ENCODE data around the gene TCF3.

TCF3 gene

GRCh38 chr19:1609103-1609396, 43.4 kb downstream of the TCF3 start:
- DNase-seq, result peak; percentile 12

DNA sequence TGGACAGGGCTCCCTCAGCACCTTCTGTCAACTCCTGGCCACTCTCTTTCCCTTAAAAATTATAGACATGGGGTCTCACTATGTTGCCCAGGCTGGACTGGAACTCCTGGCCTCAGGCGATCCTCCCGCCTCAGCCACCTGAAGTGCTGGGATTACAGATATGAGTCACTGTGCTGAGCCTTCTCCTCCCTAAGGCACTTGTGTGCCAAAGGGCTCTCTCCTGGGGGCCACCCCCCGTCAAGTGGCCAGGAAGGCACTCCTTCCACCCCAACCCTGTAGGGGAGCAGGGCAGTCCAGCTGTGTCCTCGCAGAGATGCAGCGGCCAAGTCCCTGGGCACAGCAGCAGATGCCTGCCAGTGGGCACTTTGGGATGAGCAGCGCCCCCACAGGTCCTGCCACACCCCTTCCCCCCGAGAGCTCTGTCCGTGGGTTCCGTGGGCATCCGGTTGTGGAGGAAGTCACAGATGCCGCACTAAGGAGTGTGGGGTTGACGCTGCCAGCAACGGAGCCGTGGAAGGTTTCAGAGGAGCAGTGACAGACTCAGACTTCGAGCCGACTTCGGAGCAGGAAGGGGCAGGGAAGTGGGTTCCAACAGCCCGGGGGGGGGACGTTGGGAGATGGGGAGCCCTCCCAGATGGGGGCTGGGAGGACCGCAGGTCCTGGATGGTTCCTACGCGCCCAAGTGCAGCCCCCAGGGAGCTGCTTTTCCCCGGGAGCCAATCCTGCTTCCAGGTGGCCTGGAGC, 43.9 kb downstream of the TCF3 start:
- peak; percentile 17 for DNase-seq

DNA sequence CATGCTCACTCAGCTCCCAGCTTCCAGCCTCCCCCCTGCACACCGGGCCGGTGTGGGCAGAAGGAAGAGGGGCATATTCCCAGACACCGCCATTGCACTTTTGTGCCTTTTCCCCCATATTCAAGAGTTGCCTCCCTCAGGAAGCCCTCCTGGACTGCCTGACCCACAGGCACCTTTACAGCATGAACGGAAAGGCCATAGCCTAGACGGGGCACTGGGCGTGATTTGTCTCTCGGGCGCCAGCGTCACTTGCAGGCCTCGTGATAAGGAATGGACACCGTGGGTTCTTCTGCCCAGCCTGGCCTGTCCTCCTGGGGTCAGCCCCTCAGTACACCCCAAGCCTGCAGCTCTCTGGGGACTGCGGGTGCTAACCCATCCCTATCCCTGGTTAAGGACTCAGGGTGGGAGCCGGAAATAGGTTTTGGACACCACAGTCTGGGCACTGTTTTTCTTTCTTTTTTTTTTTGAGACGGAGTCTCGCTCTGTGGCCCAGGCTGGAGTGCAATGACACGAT, 46.2 kb downstream of the TCF3 start:
- DNase-seq, result no peak

GRCh38 chr19:1605236-1606137, 46.9 kb downstream of the TCF3 start, which contains the start of gene UQCR11:
Gene UQCR11 (minus strand): TSS chr19:1605462. CDS start chr19:1605409, 53 bp downstream.
- DNase-seq, result peak; percentile 92

- DNase-seq, result no peak
Measured at GRCh38 chr19:1602091-1602707, 50.2 kb downstream of the TCF3 start.

- DNase-seq, result no peak
Measured at GRCh38 chr19:1601613-1602064, 50.8 kb downstream of the TCF3 start.

- DNase-seq, result no peak
Measured at GRCh38 chr19:1599460-1599846, 53.0 kb downstream of the TCF3 start.

DNA sequence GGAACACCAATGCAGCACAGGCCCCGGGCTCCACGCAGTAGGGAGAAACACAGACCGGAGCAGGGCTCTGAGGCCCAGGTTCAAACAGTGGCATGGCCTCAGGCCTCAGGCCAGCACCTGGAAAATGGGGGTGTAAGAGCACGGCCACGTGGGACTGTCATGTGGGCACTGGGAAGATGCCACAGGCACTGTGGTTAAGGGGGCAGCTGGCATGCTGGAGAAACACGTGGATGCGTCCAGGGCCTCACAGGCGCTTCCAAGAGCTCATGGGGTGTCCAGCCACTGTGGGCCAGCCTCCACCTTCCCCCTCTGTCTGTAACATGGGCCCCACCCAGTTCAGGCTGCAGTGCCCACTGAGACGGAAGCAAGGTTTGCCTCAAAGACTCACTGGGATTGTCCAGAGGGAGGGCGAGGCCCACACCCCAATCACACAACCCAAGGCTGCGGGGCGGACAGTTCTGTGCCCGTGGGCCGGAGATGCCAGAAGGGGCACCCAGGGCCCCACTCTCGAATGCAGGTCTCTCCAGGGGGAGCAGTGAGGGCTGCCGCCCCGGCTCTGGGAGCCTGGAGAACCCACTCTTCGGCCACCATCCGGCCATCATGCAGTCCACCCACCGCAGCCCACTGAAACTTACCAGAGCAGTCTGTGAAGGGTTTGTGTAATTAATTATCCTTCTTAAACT, 53.5 kb downstream of the TCF3 start:
- no peak for DNase-seq

GRCh38 chr19:1593501-1593772, 59.0 kb downstream of the TCF3 start:
- no peak for DNase-seq

GRCh38 chr19:1592755-1593500, 59.5 kb downstream of the TCF3 start, which contains the start of gene MBD3:
Gene MBD3 (minus strand): TSS chr19:1592865. CDS start chr19:1592631, 234 bp downstream.
- DNase-seq, result peak; percentile 85

GRCh38 chr19:1592024-1592754, 60.2 kb downstream of the TCF3 start:
- peak; percentile 82 for DNase-seq

- no peak for DNase-seq
Measured at GRCh38 chr19:1591421-1592023, 60.9 kb downstream of the TCF3 start.

DNA sequence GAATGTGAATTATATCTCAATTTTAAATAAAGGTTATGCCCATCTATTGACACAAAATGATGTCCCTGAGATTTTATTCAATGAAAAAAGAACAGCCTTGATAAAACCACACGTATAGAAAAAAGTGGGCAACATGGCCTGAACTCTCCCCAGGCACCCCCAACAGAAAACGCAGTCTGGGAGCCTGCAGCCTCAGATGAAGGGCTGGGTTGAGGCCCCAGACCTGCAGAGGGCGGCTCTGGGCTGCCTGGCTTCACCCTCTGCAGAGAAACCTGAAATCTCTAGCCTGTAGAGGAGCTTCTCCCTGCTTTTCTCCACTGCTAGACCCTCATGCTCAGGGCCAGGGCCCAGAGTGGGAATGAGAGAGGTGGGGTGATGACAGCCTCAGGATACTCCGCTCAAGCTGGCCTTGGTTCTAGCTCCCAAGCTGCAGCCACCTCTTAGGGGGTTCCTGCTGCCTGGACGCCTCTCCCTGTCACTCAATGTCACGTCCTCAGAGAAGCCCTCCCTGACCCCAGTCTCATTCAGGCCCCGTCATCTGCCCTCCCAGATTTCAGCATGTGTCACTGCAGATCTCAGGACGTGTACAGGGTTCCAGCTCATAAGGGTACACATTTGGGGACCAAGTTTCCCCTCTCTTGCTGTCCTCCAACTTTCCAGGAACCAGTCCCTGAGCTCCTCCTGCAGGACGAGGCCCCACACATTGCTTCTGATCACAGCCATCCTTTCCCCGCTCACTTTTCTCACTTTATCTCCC, 61.6 kb downstream of the TCF3 start:
- DNase-seq, result peak; percentile 30

GRCh38 chr19:1587872-1588271, 64.5 kb downstream of the TCF3 start:
- no peak for DNase-seq

GRCh38 chr19:1585243-1585580, 67.2 kb downstream of the TCF3 start:
- DNase-seq, result no peak

DNA sequence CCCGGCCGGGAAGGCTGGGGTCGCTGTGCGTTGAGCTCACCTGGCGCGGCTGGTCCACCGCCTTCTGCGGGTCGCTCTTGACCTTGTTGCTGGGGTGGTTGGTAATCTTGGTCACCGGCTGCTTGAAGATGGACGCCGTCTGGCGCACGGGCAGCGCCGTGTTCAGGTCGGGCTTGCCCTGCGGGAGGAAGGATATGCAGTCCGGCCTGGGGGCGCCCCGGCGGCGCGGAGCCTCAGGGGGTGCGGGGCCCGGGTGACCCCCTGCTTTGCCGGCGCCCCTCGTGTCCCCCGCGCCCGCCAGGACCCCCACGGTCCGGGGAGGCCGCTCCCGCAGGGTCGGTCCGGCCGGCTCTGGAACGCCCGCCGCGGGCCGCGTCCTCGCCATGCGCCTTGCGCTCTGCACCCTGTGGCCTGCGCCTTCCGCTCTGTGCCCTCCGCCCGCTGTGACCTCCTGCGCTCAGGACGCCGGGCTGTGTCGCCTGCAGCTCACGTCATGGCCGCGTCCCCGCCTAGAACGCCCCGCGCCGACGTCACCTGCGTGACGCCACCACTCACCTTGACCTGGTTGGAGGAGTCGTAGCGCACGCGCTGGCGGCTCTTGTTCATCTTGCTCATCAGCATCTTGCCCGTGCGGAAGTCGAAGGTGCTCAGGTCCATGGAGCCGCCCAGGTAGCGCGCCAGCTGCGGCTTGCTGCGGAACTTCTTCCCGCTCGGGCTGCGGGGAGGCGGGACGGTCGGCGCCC, 67.7 kb downstream of the TCF3 start:
- no peak for DNase-seq

GRCh38 chr19:1582201-1582600, 70.2 kb downstream of the TCF3 start:
- no peak for DNase-seq

DNA sequence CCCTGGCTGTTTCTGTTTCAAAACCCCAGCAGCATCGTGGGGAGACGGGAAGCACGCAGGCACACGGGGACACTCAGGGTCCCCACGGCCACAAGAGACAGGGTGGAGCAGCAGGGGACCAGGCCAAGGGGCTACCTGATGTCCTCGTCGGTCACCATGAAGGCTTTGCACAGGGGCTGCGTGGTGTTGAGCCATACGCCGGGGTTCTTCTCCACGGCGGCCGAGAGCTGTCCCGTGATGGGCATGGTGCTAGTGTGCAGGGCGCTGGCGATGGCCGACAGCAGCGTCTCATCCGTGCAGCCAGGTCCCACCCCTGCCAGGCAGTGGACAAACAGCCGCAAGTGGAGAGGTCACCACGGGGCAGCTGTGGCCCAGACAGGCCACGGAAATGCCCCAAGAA, 71.5 kb downstream of the TCF3 start:
- no peak for DNase-seq

DNA sequence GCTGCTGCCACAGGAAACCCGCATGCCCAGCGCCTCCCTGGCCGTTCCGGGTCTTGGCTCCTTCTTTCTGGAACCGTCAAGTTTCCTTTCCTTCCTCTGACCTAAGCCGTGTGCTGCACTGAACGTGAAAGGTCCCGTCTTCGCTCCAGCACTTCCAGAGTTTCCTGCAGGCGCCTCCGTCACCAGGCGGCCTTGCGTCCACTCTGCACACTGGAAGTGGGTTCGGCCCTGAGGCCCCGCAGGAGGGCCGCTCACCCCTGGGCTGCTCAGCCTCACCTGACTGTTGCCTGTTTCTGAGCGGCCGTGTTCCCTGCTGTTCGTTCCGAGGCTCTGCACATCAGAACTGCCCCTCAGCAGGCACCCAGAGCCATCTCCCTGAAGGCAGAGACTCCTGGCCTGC, 72.0 kb downstream of the TCF3 start:
- DNase-seq, result no peak

DNA sequence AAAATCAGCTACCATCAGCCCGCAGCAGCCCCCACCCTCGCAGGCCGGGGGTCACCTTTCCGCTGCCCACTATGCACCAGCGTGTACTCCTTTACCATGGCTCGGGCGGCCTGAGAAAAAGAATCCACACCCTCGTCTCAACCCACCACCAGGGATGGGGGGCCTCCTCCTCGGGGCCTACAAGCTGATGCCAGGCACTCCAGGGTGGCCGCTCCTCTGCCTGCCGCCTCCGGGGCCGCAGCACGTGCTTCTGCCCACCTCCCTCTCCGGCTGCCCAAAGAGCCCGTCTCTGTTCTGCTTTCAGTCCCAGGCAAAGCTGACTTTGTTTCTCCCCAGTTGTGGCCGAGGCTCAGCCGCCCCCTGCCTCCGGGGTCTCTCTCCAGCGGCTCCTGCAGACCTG, 73.2 kb downstream of the TCF3 start:
- no peak for DNase-seq
